ENCODE results near the gene RPS5.
"Not testable (repeated sequence)": the region's sequence is repeated elsewhere in the genome, so short reads cannot be mapped to it uniquely, and the experiment has no call there.

RPS5 gene

GRCh38 chr19:58385891-58386575 is 1.0 kb upstream of the RPS5 start:
- DNase-seq: no peak

- no peak for DNase-seq
These were observed 487 bp downstream of the RPS5 start for GRCh38 chr19:58387338-58388174.

- DNase-seq: no peak
These were observed 1.1 kb downstream of the RPS5 start for GRCh38 chr19:58388175-58388526.

- DNase-seq: no peak
These were observed 6.1 kb downstream of the RPS5 start for GRCh38 chr19:58392945-58393724.

- no peak for DNase-seq
These were observed 6.6 kb downstream of the RPS5 start for GRCh38 chr19:58393725-58394033.

- no peak for DNase-seq
These were observed 7.8 kb downstream of the RPS5 start for GRCh38 chr19:58394821-58395219.

GRCh38 chr19:58395220-58395978 is 8.3 kb downstream of the RPS5 start, which contains the start of gene RNF225:
Gene RNF225 (plus strand): TSS chr19:58395656. CDS start chr19:58396090, 434 bp downstream.
- DNase-seq: no peak

GRCh38 chr19:58395979-58396627 is 9.0 kb downstream of the RPS5 start:
- no peak for DNase-seq

GRCh38 chr19:58396691-58397532 is 9.8 kb downstream of the RPS5 start:
- no peak for DNase-seq

GRCh38 chr19:58397533-58398037 is 10.5 kb downstream of the RPS5 start:
- no peak for DNase-seq

GRCh38 chr19:58398087-58398486 is 11.0 kb downstream of the RPS5 start:
- no peak for DNase-seq

GRCh38 chr19:58398545-58398944 is 11.5 kb downstream of the RPS5 start:
- DNase-seq: no peak

GRCh38 chr19:58399903-58400302 is 12.8 kb downstream of the RPS5 start:
- no peak for DNase-seq

- no peak for DNase-seq
These were observed 13.3 kb downstream of the RPS5 start for GRCh38 chr19:58400316-58400915.

- DNase-seq: peak; percentile 98
These were observed 14.1 kb downstream of the RPS5 start for GRCh38 chr19:58400916-58401839.

- no peak for DNase-seq
These were observed 14.9 kb downstream of the RPS5 start for GRCh38 chr19:58401840-58402421.

GRCh38 chr19:58403920-58404478 is 16.9 kb downstream of the RPS5 start:
- not testable (repeated sequence) for DNase-seq

- no peak for DNase-seq
These were observed 20.0 kb downstream of the RPS5 start for GRCh38 chr19:58406818-58407657.
